ENCODE measurements around the gene ATXN1. TPM values are rescaled to one million over a fixed set of nuclear protein-coding genes. Genes with fewer than 3 reads are reported as not detected.

The ATXN1 gene
- total and polyA plus RNA-seq, 2 of the 13 experiments (the other 11 are each of a cell fraction or from before 2014, with no cell fraction given), result 20.7 to 39.5 TPM

DNA sequence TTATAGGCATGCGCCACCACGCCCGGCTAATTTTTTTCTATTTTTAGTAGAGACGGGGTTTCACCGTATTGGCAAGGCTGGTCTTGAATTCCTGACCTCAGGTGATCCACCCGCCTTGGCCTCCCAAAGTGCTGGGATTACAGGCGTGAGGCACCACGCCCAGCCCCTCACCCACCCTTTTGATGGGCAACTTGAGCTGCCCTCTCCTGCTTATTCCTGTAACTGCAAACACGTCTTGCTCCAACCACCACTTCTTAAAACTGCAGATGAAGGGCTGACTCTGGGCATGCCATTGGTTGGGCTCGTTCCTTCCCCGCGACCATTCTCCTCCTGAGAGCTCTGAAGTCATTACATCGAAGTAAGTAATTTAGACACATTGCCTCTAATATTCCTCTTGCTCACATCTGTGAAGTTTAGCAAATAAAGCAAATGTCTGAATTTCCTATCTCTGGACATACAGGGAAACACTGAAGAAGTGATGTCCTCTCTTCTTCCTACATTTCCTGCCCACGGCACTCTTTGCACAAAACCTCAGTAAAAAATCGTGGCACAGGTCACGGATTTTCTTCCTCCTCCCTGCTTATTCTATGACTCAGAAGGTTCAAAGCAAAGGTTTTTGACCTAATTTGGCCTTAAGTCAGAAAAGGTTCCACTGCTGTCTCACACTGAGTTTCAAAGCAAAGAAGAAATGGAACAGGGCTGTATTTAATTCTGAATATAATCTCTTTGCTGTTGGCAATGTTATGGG is 405.4 kb downstream of the ATXN1 start:
- H3K4me2 ChIP-seq (ENCODE audit: low read depth, low read length), result no peak overlapping the region
- ATAC-seq (no peak), DNase-seq (ENCODE audit: low spot score) (no peak), FAIRE-seq (peak; percentile 18)
- POLR2A ChIA-PET, result no interaction called here
- H4K20me1 ChIP-seq (ENCODE audit: insufficient read depth, low read length), result no peaks in the 10 kb centered on the region
- BruUV-seq (replicated peaks), result no TSS peak
- H3K9ac ChIP-seq (ENCODE audit: insufficient read depth, low read depth, low read length), result no peak overlapping the region
- no peak overlapping the region for H3K4me3 ChIP-seq (replicated peaks in 1 of 3; ENCODE audit: insufficient read depth in 1 of 3, low read depth in 2 of 3, low read length in 3 of 3)
- WGBS (ENCODE audit: low lambda C conversion rate), result 95% methylated on average over 16 of the region's 16 CpGs
- no peaks in the 10 kb centered on the region for H3K9me3 ChIP-seq (ENCODE audit: low read length)
- no peaks in the 10 kb centered on the region for H3K27me3 ChIP-seq (ENCODE audit: control insufficient read depth in 1 of 2, insufficient read depth in 2 of 2, low read length in 2 of 2)
- TF ChIP-seq SRF (IDR thresholded peaks at IDR 0.05; ENCODE audit: low read depth, low read length) (peak; percentile 23; the same call in 1 of the 2 replicates), ZNF605 (CRISPR knock-in tag; IDR thresholded peaks at IDR 0.05) (no peak)
- TF ChIP-seq, protein P1, sequence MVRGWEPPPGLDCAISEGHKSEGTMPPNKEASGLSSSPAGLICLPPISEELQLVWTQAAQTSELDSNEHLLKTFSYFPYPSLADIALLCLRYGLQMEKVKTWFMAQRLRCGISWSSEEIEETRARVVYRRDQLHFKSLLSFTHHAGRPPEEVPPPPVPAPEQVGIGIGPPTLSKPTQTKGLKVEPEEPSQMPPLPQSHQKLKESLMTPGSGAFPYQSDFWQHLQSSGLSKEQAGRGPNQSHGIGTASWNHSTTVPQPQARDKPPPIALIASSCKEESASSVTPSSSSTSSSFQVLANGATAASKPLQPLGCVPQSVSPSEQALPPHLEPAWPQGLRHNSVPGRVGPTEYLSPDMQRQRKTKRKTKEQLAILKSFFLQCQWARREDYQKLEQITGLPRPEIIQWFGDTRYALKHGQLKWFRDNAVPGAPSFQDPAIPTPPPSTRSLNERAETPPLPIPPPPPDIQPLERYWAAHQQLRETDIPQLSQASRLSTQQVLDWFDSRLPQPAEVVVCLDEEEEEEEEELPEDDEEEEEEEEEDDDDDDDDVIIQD (CRISPR knock-in tag; IDR thresholded peaks at IDR 0.05; ENCODE audit: low read depth), result peak; percentile 68; the same call in 1 of the 2 replicates
- no peaks in the 10 kb centered on the region for H3K79me2 ChIP-seq (ENCODE audit: insufficient read depth, low read length)
- H3K4me1 ChIP-seq (ENCODE audit: insufficient read depth, low read length), result no peaks in the 10 kb centered on the region
- no peak overlapping the region for H2AFZ ChIP-seq (ENCODE audit: low read length)
- intact Hi-C loops (cut with micrococcal nuclease; ENCODE audit: unreplicated experiment), result no loop called here
- H3K36me3 ChIP-seq (replicated peaks in 1 of 2; ENCODE audit: control insufficient read depth in 1 of 2, insufficient read depth in 2 of 2, low read length in 2 of 2), result peaks cover 0 to 4% of the 10 kb centered on the region in 2 experiments; a peak in 1 of 5 replicates
- CTCF ChIA-PET (ENCODE audit: low intra/inter-chr PET ratio, low total read pairs), result no interaction called here
- H3K27ac ChIP-seq (ENCODE audit: extremely low read length, insufficient read depth, low read length), result no peak overlapping the region
- in situ Hi-C loops (cut with HindIII; ENCODE audit: extremely low pct_ligation_motif_present, low pct_unique_long_range_greater_than_20kb), result no loop called here

DNA sequence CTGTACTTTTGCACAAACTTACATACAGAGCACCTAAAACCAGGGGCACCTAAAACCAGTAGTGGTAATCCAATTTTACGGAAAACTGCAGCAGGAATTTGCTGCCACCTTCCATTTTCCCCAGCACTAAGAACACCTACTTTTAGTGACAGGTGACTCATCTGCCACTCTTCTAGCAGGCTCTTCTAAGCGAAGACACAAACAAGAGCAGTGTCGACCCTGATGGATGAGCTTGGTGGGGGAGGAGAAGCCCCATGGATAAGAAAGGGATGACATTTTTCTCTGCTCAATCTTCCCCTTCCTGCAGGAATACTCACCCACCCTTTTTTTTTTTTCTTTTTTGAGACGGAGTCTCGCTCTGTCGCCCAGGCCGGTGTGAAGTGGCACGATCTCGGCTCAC is 406.0 kb downstream of the ATXN1 start:
- Histone ChIP-seq H3K27ac (ENCODE audit: extremely low read length, insufficient read depth, low read length) (no peak overlapping the region), H3K4me3 (replicated peaks in 1 of 3; ENCODE audit: insufficient read depth in 1 of 3, low read depth in 2 of 3, low read length in 3 of 3) (no peak overlapping the region), H3K79me2 (ENCODE audit: insufficient read depth, low read length) (no peaks in the 10 kb centered on the region), H3K36me3 (replicated peaks in 1 of 2; ENCODE audit: control insufficient read depth in 1 of 2, insufficient read depth in 2 of 2, low read length in 2 of 2) (no peaks in the 10 kb centered on the region; a peak in 2 of 5 replicates), H3K4me2 (ENCODE audit: low read depth, low read length) (no peak overlapping the region), H3K9me3 (ENCODE audit: low read length) (no peaks in the 10 kb centered on the region), H4K20me1 (ENCODE audit: insufficient read depth, low read length) (no peaks in the 10 kb centered on the region), H2AFZ (ENCODE audit: low read length) (no peak overlapping the region), H3K4me1 (ENCODE audit: insufficient read depth, low read length) (no peaks in the 10 kb centered on the region), H3K27me3 (ENCODE audit: control insufficient read depth in 1 of 2, insufficient read depth in 2 of 2, low read length in 2 of 2) (no peaks in the 10 kb centered on the region), H3K9ac (ENCODE audit: insufficient read depth, low read depth, low read length) (no peak overlapping the region)
- ChIA-PET POLR2A (no interaction called here), CTCF (ENCODE audit: low intra/inter-chr PET ratio, low total read pairs) (no interaction called here)
- WGBS (ENCODE audit: low lambda C conversion rate), result 96% methylated on average over 9 of the region's 9 CpGs
- in situ Hi-C loops (cut with HindIII; ENCODE audit: extremely low pct_ligation_motif_present, low pct_unique_long_range_greater_than_20kb) (no loop called here), intact Hi-C loops (cut with micrococcal nuclease; ENCODE audit: unreplicated experiment) (no loop called here)
- ATAC-seq (no peak), FAIRE-seq (no peak), DNase-seq (ENCODE audit: low spot score) (no peak)
- no TSS peak for BruUV-seq (replicated peaks)
- TF ChIP-seq KDM3A (CRISPR knock-in tag; IDR thresholded peaks at IDR 0.05; ENCODE audit: low read depth) (no peak), ZNF782 (CRISPR knock-in tag; IDR thresholded peaks at IDR 0.05; ENCODE audit: borderline replicate concordance) (no peak), SP140L (CRISPR knock-in tag; IDR thresholded peaks at IDR 0.05; ENCODE audit: borderline replicate concordance) (no peak), ZNF841 (CRISPR knock-in tag; IDR thresholded peaks at IDR 0.05; ENCODE audit: borderline replicate concordance) (no peak), KDM5B (CRISPR knock-in tag; IDR thresholded peaks at IDR 0.05; ENCODE audit: borderline replicate concordance) (no peak), GTF2F1 (IDR thresholded peaks at IDR 0.05; ENCODE audit: low read length) (no peak), ZNF335 (CRISPR knock-in tag; IDR thresholded peaks at IDR 0.05) (no peak)
- TF ChIP-seq, protein P2, sequence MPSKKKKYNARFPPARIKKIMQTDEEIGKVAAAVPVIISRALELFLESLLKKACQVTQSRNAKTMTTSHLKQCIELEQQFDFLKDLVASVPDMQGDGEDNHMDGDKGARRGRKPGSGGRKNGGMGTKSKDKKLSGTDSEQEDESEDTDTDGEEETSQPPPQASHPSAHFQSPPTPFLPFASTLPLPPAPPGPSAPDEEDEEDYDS (CRISPR knock-in tag; IDR thresholded peaks at IDR 0.05), result no peak
